HG02885 (cell line): Measurements from ENCODE around the gene THOC6.

Experiments
- ATAC-seq: cut with Tn5 transposase; IDR thresholded peaks from one replicate; pipeline ENCODE4 v1.9.1; 2021; ENCODE audit warnings: mild to moderate bottlenecking; ENCODE audit not compliant: unreplicated experiment, poor library complexity

The THOC6 gene

GRCh38 chr16:3023669-3024478 is at the start of gene THOC6, which contains the start of gene HCFC1R1:
Gene THOC6 (plus strand): TSS chr16:3024035. CDS start chr16:3024327, 292 bp downstream.
Gene HCFC1R1 (minus strand): TSS chr16:3023942. CDS start chr16:3023941, 1 bp downstream.
- peak; percentile 80 for ATAC-seq

GRCh38 chr16:2974319-2975056 is 49.3 kb upstream of the THOC6 start:
- ATAC-seq, result no peak

GRCh38 chr16:2975161-2975795 is 48.6 kb upstream of the THOC6 start:
- ATAC-seq, result no peak

GRCh38 chr16:2976201-2976600 is 47.6 kb upstream of the THOC6 start:
- ATAC-seq, result no peak

GRCh38 chr16:2976673-2977072 is 47.2 kb upstream of the THOC6 start:
- ATAC-seq, result no peak

- no peak for ATAC-seq
Measured at GRCh38 chr16:2977440-2977839, 46.4 kb upstream of the THOC6 start.

GRCh38 chr16:2979669-2980226 is 44.1 kb upstream of the THOC6 start:
- ATAC-seq, result peak; percentile 9

- peak; percentile 81 for ATAC-seq
Measured at GRCh38 chr16:2980227-2981176, 43.3 kb upstream of the THOC6 start, which contains the start of gene PKMYT1. Gene PKMYT1 (minus strand): TSS chr16:2980446. CDS start chr16:2979657, 789 bp downstream.

GRCh38 chr16:2981177-2981898 is 42.5 kb upstream of the THOC6 start:
- no peak for ATAC-seq

GRCh38 chr16:2981899-2982250 is 42.0 kb upstream of the THOC6 start:
- no peak for ATAC-seq

- ATAC-seq, result no peak
Measured at GRCh38 chr16:2982402-2982801, 41.4 kb upstream of the THOC6 start.

- ATAC-seq, result peak; percentile 39
Measured at GRCh38 chr16:2983706-2984136, 40.1 kb upstream of the THOC6 start.

- ATAC-seq, result no peak
Measured at GRCh38 chr16:2985462-2985861, 38.4 kb upstream of the THOC6 start.

GRCh38 chr16:2985893-2986355 is 37.9 kb upstream of the THOC6 start:
- no peak for ATAC-seq

- ATAC-seq, result no peak
Measured at GRCh38 chr16:2986623-2987188, 37.1 kb upstream of the THOC6 start.

- no peak for ATAC-seq
Measured at GRCh38 chr16:2987286-2987685, 36.5 kb upstream of the THOC6 start.

GRCh38 chr16:2987833-2988232 is 36.0 kb upstream of the THOC6 start:
- ATAC-seq, result no peak

GRCh38 chr16:2988590-2989099 is 35.2 kb upstream of the THOC6 start:
- ATAC-seq, result no peak
